Naive B cell (primary cell): ENCODE data around the gene FXYD2. TPM values are rescaled to one million over a fixed set of nuclear protein-coding genes. Genes with fewer than 3 reads are reported as not detected.
A peak's percentile ranks its signal among the peaks of the same experiment; 100 is the strongest.

Experiments
- ATAC-seq, 2 donors: fragments of 150-1000 bp; cut with Tn5 transposase; 2 replicates each; pipeline ENCODE4 v1.10.0; 2021; ENCODE audit warnings: low read depth in 2 of 2, mild to moderate bottlenecking in 2 of 2, moderate library complexity in 2 of 2
- DNase-seq: peaks from one replicate; pipeline ENCODE4 v3.0.0; 2022
- H3K27ac Mint-ChIP-seq, 6 donors: one replicate each; pipeline ENCODE4 v1.8.0; 2020 to 2022; ENCODE audit warnings: mild to moderate bottlenecking in 6 of 6, mixed read lengths in 6 of 6, moderate library complexity in 5 of 6, inconsistent platforms in 2 of 6
- H3K27me3 Mint-ChIP-seq, 3 donors: one replicate each; pipeline ENCODE4 v1.8.0; 2021 to 2022; ENCODE audit warnings: mixed read lengths in 3 of 3, mild to moderate bottlenecking in 1 of 3
- H3K36me3 Mint-ChIP-seq, 2 donors: one replicate each; pipeline ENCODE4 v1.8.0; 2020 to 2022; ENCODE audit warnings: mixed read lengths in 2 of 2, inconsistent platforms in 1 of 2, mild to moderate bottlenecking in 1 of 2
- H3K4me1 Mint-ChIP-seq, 3 donors: one replicate each; pipeline ENCODE4 v1.8.0; 2020 to 2022; ENCODE audit warnings: mixed read lengths in 3 of 3, inconsistent platforms in 1 of 3, mild to moderate bottlenecking in 1 of 3, moderate library complexity in 1 of 3
- H3K4me3 Mint-ChIP-seq, 8 donors: one replicate each; pipeline ENCODE4 v1.8.0; 2020 to 2022; ENCODE audit warnings: mild to moderate bottlenecking in 8 of 8, mixed read lengths in 8 of 8, moderate library complexity in 8 of 8, inconsistent platforms in 2 of 8
- H3K9me3 Mint-ChIP-seq, 7 donors: one replicate each; pipeline ENCODE4 v1.8.0; 2020 to 2022; ENCODE audit warnings: mixed read lengths in 7 of 7, mild to moderate bottlenecking in 5 of 7, inconsistent platforms in 2 of 7, moderate library complexity in 1 of 7
- polyA plus RNA-seq, 6 donors: library from polyadenylated mRNA; unstranded; fragments of 300-500 nt; fragmentation: Illumina TruSeq; gene quantifications; one replicate each; pipeline ENCODE4 v1.2.3, GENCODE V29; 2021; ENCODE audit warnings: low read depth in 6 of 6

FXYD2 gene
- polyA plus RNA-seq, 6 donors from 2014 or later, result 0.74 to 4.0 (median 0.75) TPM; not detected in 3

DNA sequence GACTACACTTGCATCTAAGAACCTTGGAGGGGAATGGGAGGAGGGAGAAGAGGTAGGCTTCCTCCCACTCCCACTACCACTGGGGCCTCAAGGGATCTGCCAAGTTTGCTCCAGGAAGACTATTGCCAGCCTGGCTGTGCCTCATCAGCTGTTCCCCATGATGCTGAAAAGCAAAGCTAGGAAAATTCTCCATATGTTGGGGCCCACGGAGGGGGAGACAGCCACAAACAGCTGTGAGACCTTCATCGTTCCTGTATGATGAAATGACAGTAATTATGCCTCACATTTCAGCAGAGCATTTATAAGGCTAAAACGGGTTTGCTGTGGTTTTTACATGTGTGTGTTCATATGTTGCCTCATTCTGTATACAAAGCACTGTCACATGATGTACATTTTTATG, 34.3 kb downstream of the FXYD2 start:
- Mint-ChIP-seq H3K27me3 (peaks cover 69 to 89% (median 79%) of the 10 kb centered on the region in 3 donors), H3K9me3 (no peaks in the 10 kb centered on the region), H3K36me3 (no peaks in the 10 kb centered on the region), H3K4me1 (peaks cover 7 to 10% (median 10%) of the 10 kb centered on the region in 3 donors), H3K27ac (no peak overlapping the region), H3K4me3 (no peak overlapping the region)
- no peak for ATAC-seq
- no peak for DNase-seq

DNA sequence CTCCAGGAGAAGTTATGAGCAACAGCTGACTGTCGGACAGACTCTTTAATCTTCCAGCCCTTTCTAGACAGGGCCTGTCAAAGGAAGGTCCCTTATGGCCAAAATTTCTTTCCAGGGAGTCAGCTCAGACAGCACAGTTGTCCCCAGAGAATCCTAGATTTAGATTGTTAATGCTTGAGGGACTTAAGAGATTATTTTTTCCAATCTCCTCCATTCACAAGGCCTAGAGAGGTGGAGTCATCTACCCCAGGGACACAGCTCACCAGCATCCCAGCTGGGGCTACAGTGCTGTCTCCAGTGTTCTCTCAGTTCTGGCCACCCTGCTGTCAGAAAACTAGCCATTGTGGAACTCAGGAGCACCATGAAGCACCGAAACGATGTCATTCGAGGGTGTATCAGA, 35.3 kb downstream of the FXYD2 start:
- Mint-ChIP-seq H3K36me3 (no peaks in the 10 kb centered on the region), H3K4me1 (peaks cover 0 to 5% (median 0%) of the 10 kb centered on the region in 3 donors), H3K27me3 (peaks cover 68 to 86% (median 76%) of the 10 kb centered on the region in 3 donors), H3K27ac (no peak overlapping the region), H3K9me3 (no peaks in the 10 kb centered on the region), H3K4me3 (no peak overlapping the region)
- DNase-seq (no peak), ATAC-seq (no peak)

DNA sequence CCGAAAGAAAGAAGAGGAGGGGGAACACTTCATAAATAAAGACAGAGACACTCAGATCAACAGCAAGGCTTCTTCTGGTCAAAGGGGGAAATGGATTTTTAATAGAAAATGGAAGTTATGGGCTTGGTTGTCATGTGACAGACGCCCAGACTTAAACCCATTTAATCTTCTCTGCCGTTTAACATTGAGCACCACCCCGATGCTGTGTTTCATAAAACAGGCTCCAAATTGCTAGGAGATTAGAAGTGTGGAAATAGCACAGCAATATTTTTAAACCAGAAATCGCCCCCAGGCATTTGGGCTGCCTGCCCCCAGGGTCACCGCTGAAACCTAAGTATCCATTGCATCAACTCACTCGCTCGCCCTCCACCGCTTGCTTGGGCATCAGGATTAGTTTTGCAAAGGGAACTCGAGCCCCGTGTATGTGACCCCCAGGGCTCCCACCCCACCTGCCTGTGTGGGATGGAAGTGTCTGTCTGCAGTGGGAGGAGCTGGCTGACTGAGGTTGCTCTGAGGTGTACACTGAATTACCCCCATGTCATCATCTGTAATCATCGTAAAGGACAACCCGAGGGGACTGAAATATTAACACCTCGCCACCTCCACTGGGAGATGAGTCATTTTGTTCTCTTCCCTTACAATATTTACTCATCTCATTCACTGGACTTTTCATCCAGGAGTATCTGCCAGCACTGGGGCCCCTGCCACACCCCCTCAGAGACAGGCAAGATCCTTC, 38.2 kb downstream of the FXYD2 start:
- H3K9me3 Mint-ChIP-seq, result peaks cover 0 to under 1% (median 0%) of the 10 kb centered on the region in 7 donors
- H3K27me3 Mint-ChIP-seq, result peaks cover 50 to 80% (median 68%) of the 10 kb centered on the region in 3 donors
- no peak for ATAC-seq
- no peak overlapping the region for H3K4me3 Mint-ChIP-seq
- DNase-seq, result no peak
- no peaks in the 10 kb centered on the region for H3K36me3 Mint-ChIP-seq
- H3K4me1 Mint-ChIP-seq, result no peaks in the 10 kb centered on the region
- no peak overlapping the region for H3K27ac Mint-ChIP-seq

DNA sequence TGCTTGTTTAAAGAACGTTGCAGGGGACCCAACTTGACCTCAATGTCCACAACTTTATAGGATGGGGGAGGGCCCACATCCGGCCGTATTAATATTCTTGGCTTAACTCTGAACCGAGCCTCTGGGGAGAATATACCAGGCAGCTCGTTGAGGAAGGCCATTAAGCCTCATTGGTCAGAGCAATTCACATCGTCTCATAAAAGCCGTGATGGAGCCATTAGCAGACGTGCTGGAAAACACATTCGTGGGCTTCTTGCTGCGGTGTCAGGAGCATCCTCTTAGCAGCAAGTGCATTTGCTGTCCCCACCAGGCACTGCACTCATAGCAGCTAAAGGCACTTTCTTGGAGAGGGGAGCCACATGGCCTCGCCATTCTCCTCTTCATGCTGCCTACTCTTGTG, 42.4 kb downstream of the FXYD2 start:
- peaks cover 42 to 81% (median 43%) of the 10 kb centered on the region in 3 donors for H3K27me3 Mint-ChIP-seq

DNA sequence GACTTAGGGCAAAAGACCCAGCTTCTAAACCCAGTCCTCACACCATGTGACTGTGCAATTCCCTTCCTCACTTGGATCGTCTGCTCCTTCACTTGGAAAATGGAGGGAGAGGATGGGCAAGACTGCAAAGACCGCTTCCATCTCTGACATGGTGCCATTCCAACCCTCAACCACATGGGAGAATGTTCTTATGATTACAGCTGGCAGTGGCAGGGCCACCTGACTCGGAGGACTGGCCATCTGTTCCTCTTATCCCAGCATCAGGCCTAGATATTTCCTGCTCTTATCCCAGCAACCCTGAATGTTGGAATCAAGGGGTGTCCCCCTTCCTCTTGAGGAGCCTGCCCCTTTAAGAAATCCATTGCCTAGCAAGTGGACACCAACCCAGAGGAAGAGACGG, 42.9 kb downstream of the FXYD2 start:
- Mint-ChIP-seq H3K27ac (peak overlapping the region in 1 of 6 donors; percentile 25), H3K27me3 (peaks cover 37 to 77% (median 44%) of the 10 kb centered on the region in 3 donors), H3K4me1 (no peaks in the 10 kb centered on the region), H3K4me3 (no peak overlapping the region), H3K9me3 (peaks cover 0 to 1% (median 0%) of the 10 kb centered on the region in 7 donors), H3K36me3 (peaks cover 5 to 8% of the 10 kb centered on the region in 2 donors)
- no peak for DNase-seq
- ATAC-seq, result no peak

More for the DNA sequence above, 42.4 kb downstream of the FXYD2 start:
- ATAC-seq (no peak), DNase-seq (no peak)
- Mint-ChIP-seq H3K9me3 (peaks cover 0 to 1% (median 0%) of the 10 kb centered on the region in 7 donors), H3K4me1 (no peaks in the 10 kb centered on the region), H3K36me3 (peaks cover 3 to 5% of the 10 kb centered on the region in 2 donors), H3K27ac (peak overlapping the region in 1 of 6 donors; percentile 19), H3K4me3 (no peak overlapping the region)

DNA sequence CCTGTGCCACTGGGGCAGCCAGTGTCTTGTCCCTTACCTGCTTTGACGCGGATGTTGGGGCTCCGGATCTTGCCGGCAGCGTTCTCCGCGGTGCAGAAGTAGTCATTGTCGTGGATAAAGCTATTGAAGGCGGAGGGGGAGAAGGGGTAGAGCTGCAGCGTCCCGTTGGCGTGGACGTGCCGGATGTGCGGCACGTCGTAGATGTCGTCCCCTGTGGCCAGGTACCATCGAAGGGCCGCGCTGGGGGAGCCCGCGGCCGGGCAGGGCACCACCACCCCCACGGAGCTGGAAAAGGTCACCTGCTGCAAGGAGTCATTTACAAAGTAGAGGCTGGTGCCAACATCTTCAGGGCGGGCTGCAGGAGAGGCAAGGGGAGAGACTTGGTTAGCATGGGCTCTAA, 44.1 kb downstream of the FXYD2 start:
- Mint-ChIP-seq H3K4me3 (no peak overlapping the region), H3K36me3 (peaks cover 5 to 12% of the 10 kb centered on the region in 2 donors), H3K4me1 (no peaks in the 10 kb centered on the region), H3K9me3 (peaks cover 0 to 1% (median 0%) of the 10 kb centered on the region in 7 donors), H3K27ac (peak overlapping the region in 1 of 6 donors; percentile 21), H3K27me3 (peaks cover 32 to 77% (median 45%) of the 10 kb centered on the region in 3 donors)
- ATAC-seq, result no peak
- no peak for DNase-seq

DNA sequence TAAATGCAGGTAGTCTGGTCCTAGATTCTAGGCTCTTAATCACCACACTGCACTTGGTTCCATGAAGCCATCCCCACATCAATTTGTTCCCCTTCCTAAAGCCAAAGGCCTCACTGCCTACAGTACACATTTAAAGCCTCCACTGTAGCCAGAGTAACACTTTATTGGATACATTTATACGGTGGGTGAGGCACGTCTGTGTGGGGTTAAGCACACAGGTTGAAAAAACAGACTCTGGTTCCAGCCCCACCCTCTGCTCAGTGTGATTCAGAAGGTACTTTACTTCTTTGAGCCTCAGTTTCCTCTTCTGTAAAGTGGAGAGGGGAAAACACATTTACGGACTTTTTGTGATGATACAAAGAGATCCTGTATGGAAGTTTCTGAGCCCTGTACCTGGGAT, 50.0 kb downstream of the FXYD2 start:
- ATAC-seq (no peak), DNase-seq (no peak)
- no peaks in the 10 kb centered on the region for H3K9me3 Mint-ChIP-seq
- peaks cover 5 to 12% of the 10 kb centered on the region in 2 donors for H3K36me3 Mint-ChIP-seq
- no peak overlapping the region for H3K4me3 Mint-ChIP-seq
- no peak overlapping the region for H3K27ac Mint-ChIP-seq
- H3K27me3 Mint-ChIP-seq, result peaks cover 10 to 38% (median 36%) of the 10 kb centered on the region in 3 donors
- H3K4me1 Mint-ChIP-seq, result no peaks in the 10 kb centered on the region

DNA sequence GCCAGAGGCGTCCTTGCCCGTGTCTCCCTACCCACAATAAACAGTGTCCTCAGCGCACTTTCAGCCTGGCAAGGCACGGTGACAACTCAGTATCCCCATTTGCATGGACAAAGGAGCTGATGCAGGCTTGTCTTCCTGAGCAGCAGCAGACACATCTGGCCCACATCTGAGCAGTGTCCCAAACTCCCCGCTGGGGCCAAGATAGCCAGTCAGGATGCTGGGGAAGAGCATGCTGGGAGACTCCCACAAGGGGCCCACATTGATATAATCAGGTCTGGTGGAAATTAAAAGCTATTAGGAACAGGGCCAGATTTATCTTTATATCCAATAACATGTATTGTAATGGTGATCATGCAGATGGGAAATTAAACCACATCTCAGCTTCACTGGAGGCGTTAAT, 52.2 kb downstream of the FXYD2 start:
- Mint-ChIP-seq H3K27ac (no peak overlapping the region), H3K4me1 (no peaks in the 10 kb centered on the region), H3K27me3 (peaks cover 11 to 37% (median 23%) of the 10 kb centered on the region in 3 donors), H3K36me3 (peaks cover 0 to 12% of the 10 kb centered on the region in 2 donors), H3K9me3 (no peaks in the 10 kb centered on the region), H3K4me3 (no peak overlapping the region)
- ATAC-seq (no peak), DNase-seq (no peak)

DNA sequence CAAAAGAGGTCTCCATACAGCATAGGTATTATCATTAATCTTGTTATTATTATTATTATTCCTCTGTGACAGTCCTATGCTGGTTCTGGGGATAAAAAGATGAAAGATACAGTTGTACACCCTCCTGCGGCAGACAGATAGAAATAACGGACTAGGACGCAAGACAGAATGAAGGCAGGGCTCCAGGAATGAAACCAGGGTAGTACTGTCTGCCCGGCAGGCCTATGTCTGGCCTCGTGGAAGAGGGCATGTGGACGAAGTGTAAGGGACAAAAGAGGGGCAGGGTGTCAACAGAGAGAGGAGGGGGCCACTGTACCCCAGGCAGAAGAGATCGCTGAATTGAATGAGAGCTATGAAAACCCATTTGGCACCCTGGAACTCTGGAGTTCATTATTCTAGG, 52.7 kb downstream of the FXYD2 start:
- no peak overlapping the region for H3K27ac Mint-ChIP-seq
- H3K27me3 Mint-ChIP-seq, result peaks cover 11 to 37% (median 28%) of the 10 kb centered on the region in 3 donors
- no peak for ATAC-seq
- no peak overlapping the region for H3K4me3 Mint-ChIP-seq
- peaks cover 0 to 7% of the 10 kb centered on the region in 2 donors for H3K36me3 Mint-ChIP-seq
- H3K4me1 Mint-ChIP-seq, result no peaks in the 10 kb centered on the region
- no peak for DNase-seq
- H3K9me3 Mint-ChIP-seq, result no peaks in the 10 kb centered on the region

DNA sequence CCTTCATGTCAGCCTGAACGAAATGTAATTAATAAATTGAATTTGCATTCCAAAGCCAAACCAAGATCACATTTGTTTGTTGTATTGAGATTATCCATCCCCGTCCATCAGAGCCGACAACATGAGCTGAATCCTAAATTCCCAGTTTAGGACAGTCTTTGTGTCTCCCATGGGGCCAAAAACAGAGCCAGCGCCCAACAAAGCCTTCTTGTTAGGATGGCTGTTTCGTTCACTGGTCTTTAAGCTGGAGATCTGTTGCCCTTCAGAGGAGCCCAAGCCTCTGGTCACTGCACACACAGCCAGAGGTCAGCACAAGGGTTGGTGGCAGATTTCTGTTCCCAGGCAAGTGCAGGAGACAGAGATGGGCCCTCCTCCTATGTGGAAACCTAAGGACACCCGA, 53.3 kb downstream of the FXYD2 start:
- H3K4me3 Mint-ChIP-seq, result no peak overlapping the region
- DNase-seq (no peak), ATAC-seq (no peak)
- no peaks in the 10 kb centered on the region for H3K9me3 Mint-ChIP-seq
- H3K27me3 Mint-ChIP-seq, result peaks cover 11 to 40% (median 29%) of the 10 kb centered on the region in 3 donors
- H3K36me3 Mint-ChIP-seq, result peaks cover 0 to under 1% of the 10 kb centered on the region in 2 donors
- no peaks in the 10 kb centered on the region for H3K4me1 Mint-ChIP-seq
- H3K27ac Mint-ChIP-seq, result no peak overlapping the region

DNA sequence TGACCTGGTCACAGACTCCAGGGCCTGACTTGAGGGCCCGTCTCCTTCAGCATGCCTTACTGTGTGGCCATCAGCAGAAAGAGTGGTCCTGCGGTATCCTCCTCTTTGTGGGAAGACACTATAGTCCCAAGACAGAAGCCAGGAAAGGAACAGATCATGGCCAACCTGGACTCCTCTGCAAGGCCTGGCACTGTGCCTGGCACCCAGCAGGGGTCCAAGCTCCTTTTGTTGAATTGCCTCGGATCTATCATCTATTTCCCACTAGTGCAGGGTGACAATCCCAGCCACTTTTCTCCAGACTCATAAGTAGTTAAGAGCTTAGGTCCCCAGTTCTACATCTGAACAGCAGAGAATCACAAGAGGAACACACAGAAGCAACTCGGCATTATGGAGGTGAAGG, 54.5 kb downstream of the FXYD2 start:
- no peak overlapping the region for H3K27ac Mint-ChIP-seq
- H3K4me1 Mint-ChIP-seq, result no peaks in the 10 kb centered on the region
- DNase-seq (no peak), ATAC-seq (no peak)
- no peaks in the 10 kb centered on the region for H3K9me3 Mint-ChIP-seq
- no peak overlapping the region for H3K4me3 Mint-ChIP-seq
- H3K27me3 Mint-ChIP-seq, result peaks cover 11 to 35% (median 22%) of the 10 kb centered on the region in 3 donors
- no peaks in the 10 kb centered on the region for H3K36me3 Mint-ChIP-seq

Other genes with a start within 250 kb of the FXYD2 start
- under 1 TPM in 3 of 6 donors, not detected in 3; 0.03 to 0.25 (median 0.11) TPM for gene DSCAML1, start 27.5 kb downstream of the FXYD2 start, polyA plus RNA-seq
- not detected for gene FXYD6, start 51.9 kb upstream of the FXYD2 start, polyA plus RNA-seq
- under 1 TPM in 5 of 6 donors, not detected in 1; 0.24 to 0.87 (median 0.84) TPM for gene TMPRSS13, start 104.7 kb upstream of the FXYD2 start, polyA plus RNA-seq
- 10 to 100 TPM; 49.8 to 63.1 (median 56.2) TPM for gene IL10RA, start 161.7 kb upstream of the FXYD2 start, polyA plus RNA-seq